Measurements from ENCODE around the gene AIRE. TPM values are rescaled to one million over a fixed set of nuclear protein-coding genes. Genes with fewer than 3 reads are reported as not detected.

AIRE gene
- total RNA-seq, 1 donor from 2014 or later: 0.17 TPM

DNA sequence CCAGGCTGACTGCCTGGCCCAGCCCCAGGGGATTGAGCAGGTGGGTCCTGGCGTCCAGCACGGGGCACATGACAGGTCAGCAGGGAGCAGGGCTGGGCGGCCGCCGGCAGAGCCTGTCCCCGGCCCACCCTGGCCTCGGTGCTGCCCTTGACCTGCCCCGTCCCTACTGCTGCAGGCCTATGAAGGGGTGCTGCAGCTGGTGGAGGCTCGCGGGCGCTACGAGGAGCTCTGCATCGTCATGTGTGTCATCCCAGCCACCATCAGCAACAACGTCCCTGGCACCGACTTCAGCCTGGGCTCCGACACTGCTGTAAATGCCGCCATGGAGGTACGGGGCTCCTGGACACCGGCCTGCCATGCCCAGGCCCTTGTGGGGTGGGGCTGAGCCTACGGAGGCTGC is 37.9 kb downstream of the AIRE start:
- DNase-seq (ENCODE audit: low spot score): no peak

DNA sequence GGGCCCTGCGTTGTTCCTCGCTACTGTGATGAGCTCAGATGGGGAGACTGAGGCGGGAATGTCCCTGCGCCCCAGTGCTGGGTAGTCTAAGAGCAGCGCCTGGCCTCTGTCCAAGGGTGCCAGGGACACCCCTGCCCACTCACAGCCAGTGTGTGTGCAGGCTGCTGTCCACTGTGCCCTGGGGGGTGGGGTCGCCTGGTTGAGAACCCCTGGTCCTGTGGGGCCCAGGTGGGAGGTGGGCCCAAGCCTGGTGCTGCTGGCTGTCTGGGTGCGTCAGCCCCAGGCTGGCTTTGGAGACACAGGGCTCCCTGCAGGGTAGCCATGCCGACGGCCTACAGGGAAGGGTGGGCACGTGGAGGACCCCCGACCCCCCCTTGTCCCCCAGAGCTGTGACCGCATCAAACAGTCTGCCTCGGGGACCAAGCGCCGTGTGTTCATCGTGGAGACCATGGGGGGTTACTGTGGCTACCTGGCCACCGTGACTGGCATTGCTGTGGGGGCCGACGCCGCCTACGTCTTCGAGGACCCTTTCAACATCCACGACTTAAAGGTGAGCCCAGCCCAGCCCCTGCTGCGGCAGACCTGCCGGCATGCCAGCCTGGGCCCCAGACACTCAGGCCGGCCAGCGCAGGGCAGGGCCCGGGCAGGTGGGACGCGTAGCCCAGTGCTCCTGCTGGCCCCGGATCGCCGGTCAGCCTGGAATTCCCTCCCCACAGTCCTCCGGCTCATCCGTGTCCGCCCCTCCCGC is 38.6 kb downstream of the AIRE start:
- no peak for DNase-seq (ENCODE audit: low spot score)

DNA sequence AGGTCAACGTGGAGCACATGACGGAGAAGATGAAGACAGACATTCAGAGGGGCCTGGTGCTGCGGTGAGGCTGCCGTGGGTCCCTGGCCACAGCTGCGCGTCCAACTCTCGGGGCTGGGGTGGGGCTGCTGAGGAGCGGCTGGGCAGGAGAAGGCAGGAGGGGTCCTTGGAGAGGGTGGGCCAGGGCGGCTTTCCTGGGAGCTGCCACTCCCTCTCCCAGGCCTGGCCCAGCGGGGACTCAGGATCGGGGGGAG is 39.1 kb downstream of the AIRE start:
- DNase-seq (ENCODE audit: low spot score): no peak

GRCh38 chr21:44325386-44326271 is 40.0 kb downstream of the AIRE start:
- DNase-seq (ENCODE audit: low spot score): no peak

- no peak for DNase-seq (ENCODE audit: low spot score)
Measured at GRCh38 chr21:44326272-44326647, 40.6 kb downstream of the AIRE start.

DNA sequence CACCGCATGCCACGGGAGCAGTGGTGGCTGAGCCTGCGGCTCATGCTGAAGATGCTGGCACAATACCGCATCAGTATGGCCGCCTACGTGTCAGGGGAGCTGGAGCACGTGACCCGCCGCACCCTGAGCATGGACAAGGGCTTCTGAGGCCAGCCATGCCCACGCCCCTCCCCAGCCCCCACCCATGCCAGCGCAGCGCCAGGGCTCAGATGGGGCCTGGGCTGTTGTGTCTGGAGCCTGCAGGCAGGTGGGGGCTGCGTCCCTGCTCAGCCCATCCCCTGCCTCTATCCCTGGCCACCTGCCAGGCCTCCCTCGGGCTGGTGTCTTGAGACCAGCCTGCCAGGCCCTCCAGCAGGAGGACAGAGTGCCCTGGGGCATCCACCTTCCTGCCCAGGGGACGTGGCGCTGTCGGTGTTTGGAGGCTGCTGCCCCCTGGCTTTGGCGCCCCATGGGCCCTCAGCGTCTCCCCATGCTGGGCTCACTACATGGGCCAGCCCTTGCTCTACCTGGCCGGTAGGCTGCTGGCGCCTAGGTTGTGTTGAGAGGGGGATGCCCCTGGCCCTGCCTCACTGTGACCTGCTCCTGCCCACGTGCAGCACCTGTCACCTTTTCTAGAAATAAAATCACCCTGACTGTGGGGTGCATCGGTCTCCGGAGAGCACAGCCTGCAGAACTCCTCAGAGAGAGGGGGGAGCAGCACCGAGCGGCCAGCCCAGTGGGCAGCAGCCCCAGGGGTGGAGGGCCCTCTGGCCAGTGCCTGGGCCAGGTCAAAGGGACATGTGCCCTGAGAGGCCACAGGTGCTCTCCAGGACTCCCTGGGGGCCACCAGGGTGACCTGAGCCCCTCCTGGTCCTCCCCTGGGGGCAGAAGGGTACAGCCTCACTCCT is 41.3 kb downstream of the AIRE start:
- no peak for DNase-seq (ENCODE audit: low spot score)

- no peak for DNase-seq (ENCODE audit: low spot score)
Measured at GRCh38 chr21:44327603-44327974, 41.9 kb downstream of the AIRE start.

- no peak for DNase-seq (ENCODE audit: low spot score)
Measured at GRCh38 chr21:44328242-44328895, 42.7 kb downstream of the AIRE start.

GRCh38 chr21:44329086-44329889 is 43.6 kb downstream of the AIRE start:
- no peak for DNase-seq (ENCODE audit: low spot score)

- no peak for DNase-seq (ENCODE audit: low spot score)
Measured at GRCh38 chr21:44329971-44330681, 44.5 kb downstream of the AIRE start.

DNA sequence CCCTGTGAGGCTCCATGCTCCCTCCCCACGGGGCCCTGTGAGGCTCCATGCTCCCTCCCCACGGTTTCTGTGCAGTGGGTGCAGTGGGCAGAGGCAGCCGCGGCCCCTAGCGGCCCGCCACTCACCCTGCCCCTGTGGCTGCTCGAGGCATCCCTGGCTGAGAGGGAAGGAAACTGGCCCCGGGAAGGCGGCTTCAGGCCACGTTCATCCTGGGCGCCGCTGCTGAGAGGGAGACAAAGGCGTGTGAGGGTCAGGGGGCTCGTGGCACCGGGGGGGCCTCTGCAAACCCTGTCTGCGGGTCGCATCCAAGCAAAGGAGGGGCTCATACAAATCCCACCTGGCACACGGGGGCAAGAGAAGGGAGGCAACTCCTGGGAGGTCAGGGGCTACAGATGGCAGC is 45.0 kb downstream of the AIRE start:
- DNase-seq (ENCODE audit: low spot score): no peak

- DNase-seq (ENCODE audit: low spot score): no peak
Measured at GRCh38 chr21:44331209-44331608, 45.5 kb downstream of the AIRE start.

DNA sequence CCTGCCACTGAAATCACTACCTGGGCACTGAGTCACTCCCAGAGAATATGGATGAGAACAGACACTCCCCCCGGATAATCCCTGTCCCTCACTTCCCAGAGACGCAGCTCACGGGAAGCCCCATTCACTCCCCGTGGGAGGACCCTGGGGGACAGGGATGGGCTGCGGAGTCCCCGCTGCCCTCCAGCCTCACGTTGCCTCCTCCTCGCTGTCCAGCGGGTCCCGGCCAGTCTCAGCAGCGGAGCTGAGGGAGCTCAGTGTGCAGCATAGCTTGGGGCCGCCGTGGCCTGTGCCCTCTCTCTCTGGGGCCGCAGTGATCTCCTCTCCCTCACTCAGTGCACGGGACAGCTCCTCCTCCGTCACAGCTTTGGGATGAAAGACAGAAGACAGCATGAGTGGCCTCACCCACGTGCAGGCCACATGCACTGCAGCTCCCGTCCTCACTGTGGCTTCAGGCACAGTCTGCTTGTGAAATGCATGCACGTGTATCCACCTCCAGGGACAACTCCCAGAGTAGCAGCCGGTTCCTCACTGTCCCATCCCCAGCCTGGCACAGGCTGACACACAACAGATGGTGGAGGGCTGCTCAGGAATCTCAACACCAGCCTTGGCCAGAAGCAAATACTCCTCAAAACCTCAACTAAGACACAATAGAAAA is 46.1 kb downstream of the AIRE start:
- DNase-seq (ENCODE audit: low spot score): no peak

GRCh38 chr21:44332383-44332782 is 46.7 kb downstream of the AIRE start:
- DNase-seq (ENCODE audit: low spot score): no peak

- no peak for DNase-seq (ENCODE audit: low spot score)
Measured at GRCh38 chr21:44332965-44333364, 47.3 kb downstream of the AIRE start.

- DNase-seq (ENCODE audit: low spot score): no peak
Measured at GRCh38 chr21:44333509-44334328, 48.0 kb downstream of the AIRE start.

GRCh38 chr21:44334329-44335030 is 48.8 kb downstream of the AIRE start:
- no peak for DNase-seq (ENCODE audit: low spot score)

Measured in mucosa of gallbladder (tissue), 1 donor.